ENCODE data around the gene TRAF3IP1.
"Not testable (repeated sequence)": the region's sequence is repeated elsewhere in the genome, so short reads cannot be mapped to it uniquely, and the experiment has no call there.

TRAF3IP1 gene, protein sequence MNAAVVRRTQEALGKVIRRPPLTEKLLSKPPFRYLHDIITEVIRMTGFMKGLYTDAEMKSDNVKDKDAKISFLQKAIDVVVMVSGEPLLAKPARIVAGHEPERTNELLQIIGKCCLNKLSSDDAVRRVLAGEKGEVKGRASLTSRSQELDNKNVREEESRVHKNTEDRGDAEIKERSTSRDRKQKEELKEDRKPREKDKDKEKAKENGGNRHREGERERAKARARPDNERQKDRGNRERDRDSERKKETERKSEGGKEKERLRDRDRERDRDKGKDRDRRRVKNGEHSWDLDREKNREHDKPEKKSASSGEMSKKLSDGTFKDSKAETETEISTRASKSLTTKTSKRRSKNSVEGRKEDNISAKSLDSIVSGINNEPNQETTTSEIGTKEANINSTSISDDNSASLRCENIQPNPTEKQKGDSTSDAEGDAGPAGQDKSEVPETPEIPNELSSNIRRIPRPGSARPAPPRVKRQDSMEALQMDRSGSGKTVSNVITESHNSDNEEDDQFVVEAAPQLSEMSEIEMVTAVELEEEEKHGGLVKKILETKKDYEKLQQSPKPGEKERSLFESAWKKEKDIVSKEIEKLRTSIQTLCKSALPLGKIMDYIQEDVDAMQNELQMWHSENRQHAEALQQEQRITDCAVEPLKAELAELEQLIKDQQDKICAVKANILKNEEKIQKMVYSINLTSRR

DNA sequence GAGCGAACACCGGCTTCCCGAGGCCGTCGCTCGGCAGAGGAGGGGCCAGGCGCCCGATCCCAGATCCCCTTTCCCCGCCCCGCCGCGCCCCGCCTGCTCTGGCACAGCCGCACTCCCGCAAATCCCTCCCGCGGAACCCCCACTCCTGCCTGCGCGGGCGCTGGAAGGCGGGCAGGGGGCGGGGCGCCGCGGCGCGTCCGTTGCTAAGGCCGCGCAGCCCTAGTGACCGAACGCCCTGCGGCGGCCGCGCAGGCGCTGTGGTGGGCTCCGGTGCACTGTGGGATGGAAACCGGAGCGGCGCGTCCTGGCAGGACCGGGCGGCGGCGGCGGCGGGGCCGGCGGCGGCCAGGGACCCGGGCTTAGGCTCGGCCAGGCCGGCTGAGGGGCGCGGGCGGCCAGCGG, at the start of gene TRAF3IP1:
Gene TRAF3IP1 (plus strand): TSS at position 273 of the 402 bp plus-strand sequence. CDS start 145 bp downstream, outside the sequence.
- peak within 1 kb of the TSS in 17 of 21 experiments; percentile 19 to 83 (median 59) for H3K27ac ChIP-seq
- peak within 1 kb of the TSS; percentile 66 to 94 (median 92) for H3K4me3 ChIP-seq

DNA sequence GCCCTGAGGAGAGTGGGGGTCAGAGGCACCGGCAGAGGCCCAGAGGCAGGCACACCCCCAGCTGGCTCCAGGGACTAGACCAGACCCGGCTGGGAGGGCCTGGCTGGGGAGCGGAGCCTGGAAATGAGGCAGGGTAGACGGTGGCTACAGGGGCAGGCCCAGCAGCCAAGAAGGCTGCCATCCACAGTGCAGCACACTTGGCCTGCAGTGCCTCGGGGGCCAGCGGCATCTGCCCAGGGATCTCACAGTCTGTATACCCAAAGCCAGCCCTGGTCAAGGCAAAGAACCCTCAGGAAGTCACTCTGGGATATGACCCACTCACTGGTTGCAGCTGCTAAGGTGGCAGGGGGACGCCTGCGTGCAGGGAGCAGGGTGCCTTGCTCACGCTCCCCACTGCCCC, 49.7 kb upstream of the TRAF3IP1 start:
- Histone ChIP-seq H3K4me3 (no peak overlapping the region), H3K27ac (no peak overlapping the region)

DNA sequence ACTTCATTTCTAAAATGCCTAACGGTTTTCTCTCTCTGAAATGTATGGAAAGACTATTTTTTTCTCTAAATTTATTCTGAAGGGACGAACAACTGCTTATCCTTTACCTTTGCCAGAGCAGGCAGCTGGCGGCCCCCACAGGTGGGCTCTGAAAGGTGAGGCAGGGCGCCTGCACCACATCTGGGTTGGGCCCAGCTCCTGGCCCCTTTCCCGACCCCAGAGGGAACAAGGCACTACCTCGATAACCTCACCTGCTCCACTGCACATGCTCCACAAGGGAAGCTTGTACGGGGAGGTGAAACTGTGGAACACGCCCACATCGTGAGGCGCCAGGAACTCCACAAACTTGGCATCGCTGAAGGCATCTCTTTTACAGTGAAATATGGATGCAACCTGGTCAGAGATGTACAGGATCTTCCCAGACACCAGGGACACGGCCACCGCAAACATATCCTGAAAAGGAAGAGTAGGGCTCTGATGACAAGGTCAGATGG, 49.2 kb upstream of the TRAF3IP1 start:
- H3K4me3 ChIP-seq = no peak overlapping the region
- no peak overlapping the region for H3K27ac ChIP-seq

DNA sequence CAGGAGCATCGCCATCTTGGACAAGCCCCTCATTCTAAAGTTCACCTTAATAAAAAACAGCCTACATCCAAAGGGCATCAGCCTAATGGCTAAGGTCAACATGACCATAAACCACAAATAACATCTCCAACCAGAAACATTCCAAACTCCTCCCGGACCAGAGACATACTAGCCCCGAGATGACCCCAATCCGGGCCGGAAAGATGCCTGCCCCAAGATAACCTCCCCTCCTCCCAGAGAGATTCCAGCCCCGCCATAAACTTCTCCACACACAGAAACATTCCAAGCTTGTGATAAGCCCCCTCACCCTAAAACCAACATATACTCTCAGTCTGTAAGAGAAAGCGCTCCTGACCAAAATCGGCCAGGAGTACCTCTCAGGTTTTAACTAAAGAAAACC, 48.6 kb upstream of the TRAF3IP1 start:
- peak overlapping the region in 1 of 21 experiments; percentile 6 for H3K27ac ChIP-seq
- not testable (repeated sequence) for H3K4me3 ChIP-seq

DNA sequence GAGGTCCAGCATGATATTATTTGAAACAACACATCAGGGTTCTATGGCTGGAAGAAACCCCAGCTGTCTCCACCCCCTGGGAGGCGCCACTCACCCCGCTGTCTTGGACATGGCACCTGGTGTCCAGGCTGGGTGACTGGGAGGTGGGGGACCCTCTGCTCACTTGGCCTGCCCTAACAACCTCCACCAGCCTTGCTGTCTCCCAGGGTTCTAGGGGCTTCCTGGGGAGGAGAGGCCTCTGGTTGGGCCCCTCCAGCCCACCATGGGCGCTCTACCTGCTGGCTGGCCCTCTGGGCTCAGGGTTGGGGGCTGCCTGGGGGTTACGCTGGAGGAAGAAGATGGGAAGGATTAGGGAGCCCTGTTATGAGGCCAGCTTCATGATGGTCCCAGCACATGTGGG, 48.2 kb upstream of the TRAF3IP1 start:
- no peak overlapping the region for H3K4me3 ChIP-seq
- peak overlapping the region in 1 of 21 experiments; percentile 6 for H3K27ac ChIP-seq

DNA sequence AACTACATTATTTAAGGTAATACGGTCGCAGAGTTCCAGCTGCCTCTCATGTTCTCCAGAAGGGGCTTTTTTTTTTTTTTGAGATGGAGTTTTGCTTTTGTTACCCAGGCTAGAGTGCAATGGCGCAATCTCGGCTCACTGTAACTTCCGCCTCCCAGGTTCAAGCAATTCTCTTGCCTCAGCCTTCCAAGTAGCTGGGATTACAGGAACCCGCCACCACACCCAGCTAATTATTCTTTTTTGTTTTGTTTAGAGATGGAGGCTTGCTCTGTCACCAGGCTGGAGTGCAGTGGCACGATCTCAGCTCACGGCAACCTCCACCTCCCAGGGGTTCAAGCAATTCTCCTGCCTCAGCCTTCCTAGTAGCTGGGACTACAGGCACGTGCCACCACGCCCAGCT, 46.9 kb upstream of the TRAF3IP1 start:
- not testable (repeated sequence) for H3K4me3 ChIP-seq, H3K27ac ChIP-seq

DNA sequence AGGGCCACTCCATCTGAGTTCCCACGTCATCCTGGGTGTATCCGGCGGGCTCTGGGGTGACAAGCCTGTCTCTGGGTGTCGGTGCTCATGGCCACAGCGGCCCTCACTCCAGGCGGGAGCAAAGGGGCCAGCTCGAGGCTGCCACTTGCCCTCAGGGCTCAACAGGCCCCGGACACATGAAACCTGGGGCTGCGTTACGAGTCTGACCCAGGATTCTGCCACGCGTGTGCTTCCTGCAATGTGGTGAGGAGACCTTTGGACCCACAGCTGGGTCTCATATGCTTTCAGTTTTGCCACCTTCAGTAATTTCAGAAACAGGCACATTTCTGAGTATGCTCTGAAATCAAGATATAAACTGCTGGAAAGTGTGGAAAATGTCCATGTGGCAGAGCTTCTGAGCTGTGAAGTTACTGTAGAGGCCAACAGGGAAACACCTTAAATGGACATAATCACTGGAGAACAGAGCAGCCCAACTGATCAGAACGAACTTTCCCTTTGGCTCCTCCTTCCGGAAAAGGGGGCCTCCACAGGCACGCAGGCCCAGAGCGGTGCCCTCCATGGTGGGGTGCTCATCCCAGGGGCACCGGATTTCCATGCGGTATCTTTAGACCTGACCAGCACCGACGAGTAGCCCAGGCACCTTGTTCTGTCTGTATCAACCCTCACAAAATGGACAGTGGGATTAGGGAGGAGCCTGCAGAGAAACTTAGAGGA, 46.0 kb upstream of the TRAF3IP1 start:
- Histone ChIP-seq H3K27ac (no peak overlapping the region), H3K4me3 (no peak overlapping the region)

DNA sequence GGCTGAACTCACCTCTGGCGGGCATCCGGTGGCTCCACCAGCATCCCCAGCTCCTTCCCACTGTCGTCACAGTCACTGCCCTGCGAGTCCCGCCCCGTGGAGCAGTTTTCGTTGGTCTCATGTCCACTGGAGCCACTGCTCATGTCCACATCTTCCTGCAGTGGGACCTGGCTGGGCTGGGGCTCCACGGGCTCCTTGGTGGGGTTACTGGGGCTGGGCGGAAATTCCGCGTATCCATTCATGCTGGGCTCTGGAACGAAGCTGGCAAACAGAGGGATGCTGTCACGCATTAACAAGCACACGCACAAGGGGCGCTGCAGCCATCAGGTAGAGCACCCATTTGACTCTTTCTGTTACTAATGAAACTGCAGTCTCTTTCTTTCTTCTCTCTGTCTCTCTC, 42.6 kb upstream of the TRAF3IP1 start:
- Histone ChIP-seq H3K4me3 (no peak overlapping the region), H3K27ac (no peak overlapping the region)

DNA sequence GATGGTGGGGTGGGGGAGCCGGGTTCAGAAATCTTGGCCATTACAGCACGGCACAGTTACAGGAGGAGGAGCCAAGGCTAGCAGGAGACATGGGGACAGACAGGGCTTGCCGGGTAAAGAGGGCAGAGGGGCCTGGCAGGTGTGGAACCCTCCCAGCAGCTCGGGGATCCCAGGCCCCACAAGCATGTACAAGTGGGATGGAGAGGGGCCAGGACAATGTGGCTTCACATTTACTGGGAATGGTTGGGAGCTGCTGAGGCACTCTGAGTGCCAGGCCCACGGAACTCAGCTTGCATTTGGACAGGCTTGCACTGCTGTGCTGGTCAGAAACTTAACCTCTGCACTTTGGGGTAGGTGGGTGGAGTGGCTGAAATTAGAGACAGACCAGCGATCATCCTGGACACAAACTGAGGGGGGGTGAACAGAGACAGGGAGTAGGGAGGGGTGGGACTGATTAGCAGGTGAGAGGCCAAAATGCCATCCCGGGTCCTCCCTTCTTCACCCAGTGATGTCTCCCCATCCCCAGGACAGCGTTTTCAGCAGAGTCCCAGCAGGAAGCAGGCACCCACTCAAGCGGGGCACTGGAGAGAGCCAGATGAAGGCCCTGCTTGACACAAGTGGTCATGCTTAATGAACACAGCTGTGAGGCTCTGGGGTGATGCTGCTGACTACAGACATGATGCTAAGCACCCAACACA, 41.5 kb upstream of the TRAF3IP1 start:
- no peak overlapping the region for H3K4me3 ChIP-seq

DNA sequence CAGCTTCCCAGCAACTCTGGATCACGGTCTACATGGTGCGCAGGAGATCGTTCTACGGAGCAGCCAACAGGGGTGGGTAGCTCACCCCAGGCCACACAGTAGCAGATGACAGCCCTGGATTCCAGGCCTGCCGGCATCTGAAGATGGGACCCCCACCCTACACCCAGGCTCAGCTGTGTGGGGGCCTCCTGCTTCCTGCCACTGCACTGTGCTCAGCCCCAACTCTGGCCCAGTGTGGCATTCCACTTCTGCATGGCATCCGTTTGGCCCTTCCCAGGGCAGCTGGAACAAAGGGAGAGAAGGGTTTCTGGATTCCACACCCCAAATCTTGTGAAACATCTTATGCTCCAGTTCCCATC, 41.0 kb upstream of the TRAF3IP1 start:
- H3K4me3 ChIP-seq = no peak overlapping the region
- no peak overlapping the region for H3K27ac ChIP-seq

More for the DNA sequence above, 41.5 kb upstream of the TRAF3IP1 start:
- H3K27ac ChIP-seq = peak overlapping the region in 1 of 21 experiments; percentile 10

DNA sequence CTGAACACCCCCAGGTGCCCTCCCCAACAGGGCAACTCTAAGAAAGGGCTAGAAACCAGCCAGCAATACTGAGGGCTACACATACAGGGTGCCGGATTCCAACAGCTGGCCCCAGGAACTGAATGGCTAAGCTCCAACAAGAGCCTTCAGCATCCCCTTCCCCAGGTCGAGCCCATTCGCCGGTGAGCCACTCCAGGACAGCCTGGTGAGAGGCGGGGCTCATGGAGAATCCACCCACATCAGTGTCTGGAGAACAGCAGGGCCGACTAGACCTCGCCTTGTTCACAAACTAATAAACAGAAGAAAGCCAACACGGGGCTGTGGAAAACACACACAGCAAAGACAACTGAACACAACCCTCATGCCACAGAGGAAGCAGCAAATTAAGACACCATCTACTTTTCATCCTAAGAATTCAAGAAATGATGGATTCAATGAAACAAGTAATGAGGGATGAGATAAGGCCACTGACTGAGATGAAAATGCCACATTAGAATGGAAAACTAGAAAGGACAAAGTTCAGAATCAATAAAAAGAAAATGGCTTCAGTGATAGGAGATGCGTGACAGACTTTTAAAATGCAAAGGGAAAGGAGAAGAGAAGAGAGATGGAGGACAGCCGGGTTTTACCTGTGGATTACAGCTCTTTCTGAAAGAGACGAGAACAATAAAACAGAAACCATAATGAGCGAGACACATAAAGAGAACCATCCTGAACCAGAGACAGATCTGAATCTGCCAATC, 40.1 kb upstream of the TRAF3IP1 start:
- Histone ChIP-seq H3K27ac (no peak overlapping the region), H3K4me3 (no peak overlapping the region)

DNA sequence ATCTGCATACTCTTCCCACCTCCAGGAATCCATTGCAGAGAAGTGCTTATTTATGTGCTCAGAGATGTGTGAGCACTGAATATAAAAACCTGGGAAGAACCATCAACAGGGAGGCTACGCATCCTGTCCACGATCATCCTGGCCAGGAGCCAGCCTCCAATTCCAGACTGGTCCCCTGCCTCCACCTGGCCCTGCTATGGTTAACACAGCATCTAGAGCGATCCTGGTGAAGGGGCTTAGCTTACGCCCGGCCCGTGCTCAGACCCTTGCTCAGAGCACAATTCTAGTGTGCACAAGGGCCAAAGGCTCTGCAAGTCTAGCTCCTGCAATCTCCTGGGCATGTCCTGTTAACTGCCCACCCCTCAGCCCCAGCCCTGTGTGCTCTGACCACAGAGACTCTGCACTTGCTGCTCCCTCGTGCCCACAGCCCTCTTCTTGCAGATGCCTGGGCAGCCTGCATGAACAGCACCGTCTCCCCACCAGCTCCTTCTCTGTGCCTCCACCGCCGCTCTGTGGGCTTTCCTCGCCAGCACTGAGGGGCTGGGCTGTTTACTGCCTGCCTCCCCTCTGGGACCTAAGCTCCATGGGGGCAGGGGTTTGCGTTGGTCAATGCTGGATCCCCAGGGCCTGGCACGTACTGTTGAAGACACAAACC, 38.4 kb upstream of the TRAF3IP1 start:
- no peak overlapping the region for H3K27ac ChIP-seq
- H3K4me3 ChIP-seq = no peak overlapping the region

DNA sequence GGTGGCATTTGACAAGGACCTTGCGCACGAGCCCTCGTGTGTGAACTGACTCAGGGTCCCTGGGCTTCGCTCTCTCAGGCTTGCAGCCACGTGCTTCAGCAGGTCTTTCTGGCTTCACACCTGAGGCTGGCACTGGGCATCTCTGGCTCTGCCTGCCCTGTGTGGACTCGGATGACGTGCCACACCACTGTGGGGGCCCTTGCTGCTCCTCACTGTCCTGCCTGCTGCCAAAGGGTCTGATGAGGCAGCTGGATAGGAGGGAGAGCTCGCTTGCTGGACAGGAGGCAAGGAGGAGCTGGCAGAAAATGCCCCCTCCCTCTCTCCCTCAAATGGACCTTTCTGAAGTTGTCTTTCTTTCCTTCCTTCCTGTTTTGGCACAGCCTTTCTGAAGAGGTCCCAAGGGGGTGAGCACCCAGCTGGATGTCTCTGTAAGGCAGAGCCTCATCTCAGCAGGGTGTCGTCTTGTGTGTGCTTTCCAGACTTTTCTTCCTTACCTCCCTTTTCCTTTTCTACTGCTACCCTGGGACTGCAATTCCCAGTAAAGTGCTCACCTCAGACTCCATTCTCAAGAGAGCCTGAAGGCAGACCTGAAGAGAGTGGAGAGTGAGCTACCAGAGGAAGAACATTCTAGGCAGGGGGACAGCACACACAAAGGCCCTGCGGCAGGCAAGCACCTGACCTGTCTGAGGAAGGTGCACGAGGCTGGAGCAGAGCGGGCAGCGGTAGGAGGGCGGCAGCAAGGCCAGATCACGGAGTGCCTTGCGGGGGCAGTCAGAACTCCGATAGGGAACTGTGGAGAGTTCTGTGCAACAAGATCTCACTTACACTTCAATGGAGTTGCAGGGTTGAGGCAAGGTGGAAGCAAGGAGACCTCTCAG, 37.2 kb upstream of the TRAF3IP1 start:
- Histone ChIP-seq H3K4me3 (no peak overlapping the region), H3K27ac (no peak overlapping the region)

DNA sequence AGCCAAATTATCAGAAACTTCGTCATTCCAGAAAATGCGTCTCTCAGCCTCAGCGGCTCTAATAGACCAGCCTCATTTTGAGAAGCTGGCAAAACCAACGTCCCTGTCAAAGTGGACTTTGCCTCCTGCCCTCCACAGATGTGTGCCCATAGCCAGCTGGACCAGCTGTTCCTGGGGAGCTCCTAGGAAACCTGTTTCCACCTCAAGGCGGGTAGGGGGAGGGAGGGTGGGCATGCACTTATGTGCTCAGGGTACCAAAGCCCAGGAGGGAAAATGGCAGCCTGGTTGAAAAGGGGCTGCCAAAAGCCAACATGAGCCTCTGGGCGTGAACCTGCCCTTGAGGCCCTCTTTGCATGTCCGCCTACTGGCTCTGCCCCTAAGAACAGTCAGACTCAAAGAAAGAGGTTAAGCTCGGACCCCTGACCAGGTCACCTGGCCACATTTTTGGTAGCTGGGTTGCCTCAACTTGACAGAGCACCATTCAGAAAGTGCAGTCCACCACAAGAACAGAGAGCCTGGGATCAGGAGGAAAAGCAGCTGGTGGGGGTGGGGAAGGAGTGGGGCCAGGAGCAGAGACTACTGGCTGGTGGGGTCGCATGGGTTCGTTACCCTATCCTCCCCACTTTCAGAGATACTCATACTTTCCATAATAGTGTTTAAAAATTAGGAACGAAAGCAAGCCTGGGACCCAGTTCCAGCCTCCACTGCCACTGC, 35.4 kb upstream of the TRAF3IP1 start:
- Histone ChIP-seq H3K27ac (peak overlapping the region in 19 of 21 experiments; percentile 37 to 100 (median 87)), H3K4me3 (peak overlapping the region in 1 of 7 experiments; percentile 93)

DNA sequence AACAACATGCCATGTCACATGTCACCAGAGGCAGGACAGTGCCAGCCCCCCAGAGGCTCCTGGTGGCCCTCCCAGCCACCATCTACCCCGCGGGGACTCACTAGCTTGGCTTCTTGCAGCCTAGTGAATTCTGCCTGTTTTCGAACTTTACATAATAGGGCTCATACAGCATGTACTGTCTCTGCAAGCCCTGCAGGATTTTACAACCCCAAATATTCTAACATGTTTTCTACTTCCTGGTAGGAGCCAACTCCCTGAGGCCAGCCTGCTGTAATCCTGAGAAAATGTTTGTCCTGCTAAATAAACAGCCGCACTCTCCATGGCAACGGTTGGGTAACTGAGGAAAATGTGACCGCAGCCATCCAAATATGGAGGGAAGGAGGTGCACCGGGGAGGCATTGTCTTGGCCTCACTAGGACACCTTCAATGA, 34.6 kb upstream of the TRAF3IP1 start:
- Histone ChIP-seq H3K27ac (peak overlapping the region in 19 of 21 experiments; percentile 39 to 100 (median 95)), H3K4me3 (peak overlapping the region in 1 of 7 experiments; percentile 93)

DNA sequence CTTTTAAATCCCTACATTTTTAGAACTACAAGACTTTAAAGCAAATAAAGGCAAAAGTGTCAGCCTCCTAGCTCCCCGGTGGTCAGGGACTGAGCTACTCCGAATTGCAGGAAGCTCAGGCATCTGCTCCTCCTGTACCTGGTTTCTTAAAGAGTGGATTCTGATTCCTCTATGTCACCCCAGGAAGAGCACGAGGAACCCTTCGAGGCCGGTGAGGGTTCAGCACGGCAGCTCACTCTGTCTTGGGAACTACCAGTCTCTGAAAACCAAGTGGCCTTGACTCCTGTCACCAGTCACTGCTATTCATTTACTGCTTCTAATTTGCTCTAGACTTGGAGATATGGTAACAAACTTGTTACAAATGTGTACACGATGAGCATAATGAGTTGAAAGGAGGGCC, 34.2 kb upstream of the TRAF3IP1 start:
- H3K27ac ChIP-seq = peak overlapping the region in 20 of 21 experiments; percentile 64 to 100 (median 95)
- H3K4me3 ChIP-seq = peak overlapping the region in 1 of 7 experiments; percentile 93

DNA sequence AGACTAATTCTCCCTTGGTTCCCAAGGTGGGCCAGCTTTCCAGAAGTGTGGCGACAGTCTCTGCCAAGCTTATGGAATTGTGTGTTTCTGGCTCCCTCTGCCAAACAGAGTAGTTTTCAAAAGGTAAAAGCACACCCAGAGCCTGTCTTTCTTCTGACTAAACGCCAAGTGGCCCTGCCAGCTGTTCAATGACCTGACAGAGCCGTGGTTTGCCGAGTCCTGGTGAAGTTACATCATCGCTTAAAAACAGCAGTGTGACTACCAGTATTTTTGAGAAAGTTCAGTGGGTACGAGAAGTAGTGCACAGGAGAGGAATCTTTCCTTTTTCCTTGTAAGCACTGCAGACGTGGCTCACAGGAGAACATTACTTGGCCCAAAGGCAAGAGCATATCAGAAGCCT, 33.8 kb upstream of the TRAF3IP1 start:
- Histone ChIP-seq H3K27ac (peak overlapping the region in 20 of 21 experiments; percentile 64 to 100 (median 95)), H3K4me3 (peak overlapping the region in 4 of 7 experiments; percentile 51 to 93 (median 70))

Measured in skin epidermis (tissue), 12 donors.